ENCODE results near the gene HDAC4.

Gene HDAC4

DNA sequence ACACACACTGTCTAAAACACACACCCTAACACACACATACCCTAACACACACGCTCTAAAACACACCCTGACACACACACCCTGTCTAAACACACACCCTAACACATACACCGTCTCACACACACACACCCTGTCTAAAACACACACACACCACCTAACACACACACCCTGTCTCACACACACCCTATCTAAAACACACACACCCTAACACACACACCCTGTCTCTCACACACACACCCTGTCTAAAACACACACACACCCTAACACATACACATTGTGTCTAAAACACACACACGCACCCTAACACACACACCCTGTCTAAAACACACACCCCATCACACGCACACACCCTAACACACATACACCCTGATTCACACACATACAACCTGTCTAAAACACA, 54.1 kb downstream of the HDAC4 start:
- Histone ChIP-seq H3K4me1 (ENCODE audit: control insufficient read depth, insufficient read depth, low read length) (no peaks in the 10 kb centered on the region), H3K9me3 (replicated peaks; ENCODE audit: low read length) (no peaks in the 10 kb centered on the region), H3K36me3 (ENCODE audit: insufficient read depth, low read length) (peaks cover 3% of the 10 kb centered on the region)

DNA sequence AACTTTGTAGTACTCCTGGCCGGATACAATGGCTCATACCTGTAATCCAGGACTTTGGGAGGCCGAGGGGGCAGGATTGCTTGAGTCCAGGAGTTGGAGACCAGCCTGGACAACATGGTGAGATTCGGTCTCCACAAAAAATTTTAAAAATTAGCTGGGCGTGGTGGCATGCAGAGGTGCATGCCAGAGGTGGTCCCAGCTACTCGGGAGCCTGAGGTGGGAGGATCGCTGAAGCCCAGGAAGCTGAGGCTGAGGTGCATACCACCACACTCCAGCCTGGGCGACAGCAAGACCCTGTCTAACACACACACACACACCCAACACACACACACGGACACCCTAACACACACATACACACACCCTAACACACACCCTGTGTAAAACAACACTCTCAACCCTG, 55.6 kb downstream of the HDAC4 start:
- H3K4me1 ChIP-seq (ENCODE audit: control insufficient read depth, insufficient read depth, low read length): no peaks in the 10 kb centered on the region
- no peak overlapping the region for H3K4me3 ChIP-seq (ENCODE audit: low read length)
- H3K9me3 ChIP-seq (replicated peaks; ENCODE audit: low read length): no peaks in the 10 kb centered on the region
- H3K9ac ChIP-seq (ENCODE audit: low read depth, low read length): no peak overlapping the region
- H3K36me3 ChIP-seq (ENCODE audit: insufficient read depth, low read length): peaks cover 3% of the 10 kb centered on the region
- H3K4me2 ChIP-seq (ENCODE audit: low read length): no peak overlapping the region
- H3K27me3 ChIP-seq (ENCODE audit: control insufficient read depth, insufficient read depth, low read length): no peaks in the 10 kb centered on the region

More for the DNA sequence above, 54.1 kb downstream of the HDAC4 start:
- no peak overlapping the region for H3K4me2 ChIP-seq (ENCODE audit: low read length)
- H3K27me3 ChIP-seq (ENCODE audit: control insufficient read depth, insufficient read depth, low read length): no peaks in the 10 kb centered on the region
- no peak overlapping the region for H3K4me3 ChIP-seq (ENCODE audit: low read length)
- no peak overlapping the region for H3K9ac ChIP-seq (ENCODE audit: low read depth, low read length)

DNA sequence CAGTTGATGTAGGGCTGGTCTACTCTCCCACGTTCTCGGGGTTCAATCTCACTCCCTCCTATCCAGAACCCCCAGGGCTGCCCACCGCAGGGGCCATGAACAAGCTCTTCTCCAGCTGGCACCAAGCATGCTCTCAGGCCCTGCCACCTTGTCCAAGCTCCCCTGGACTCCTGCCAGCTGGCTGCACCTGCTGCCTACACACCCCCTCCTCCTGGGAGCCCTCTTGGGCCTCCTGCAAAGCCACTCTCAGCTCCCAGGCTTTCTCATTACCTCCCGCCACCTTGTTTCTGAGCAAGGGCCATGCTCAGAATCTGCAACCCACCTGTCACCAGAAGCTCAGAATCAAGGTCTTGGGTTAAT, 56.0 kb downstream of the HDAC4 start:
- Histone ChIP-seq H3K9ac (ENCODE audit: low read depth, low read length) (no peak overlapping the region), H3K9me3 (replicated peaks; ENCODE audit: low read length) (no peaks in the 10 kb centered on the region), H3K36me3 (ENCODE audit: insufficient read depth, low read length) (peaks cover 3% of the 10 kb centered on the region), H3K4me1 (ENCODE audit: control insufficient read depth, insufficient read depth, low read length) (no peaks in the 10 kb centered on the region), H3K4me3 (ENCODE audit: low read length) (no peak overlapping the region), H3K27me3 (ENCODE audit: control insufficient read depth, insufficient read depth, low read length) (no peaks in the 10 kb centered on the region), H3K4me2 (ENCODE audit: low read length) (no peak overlapping the region)

DNA sequence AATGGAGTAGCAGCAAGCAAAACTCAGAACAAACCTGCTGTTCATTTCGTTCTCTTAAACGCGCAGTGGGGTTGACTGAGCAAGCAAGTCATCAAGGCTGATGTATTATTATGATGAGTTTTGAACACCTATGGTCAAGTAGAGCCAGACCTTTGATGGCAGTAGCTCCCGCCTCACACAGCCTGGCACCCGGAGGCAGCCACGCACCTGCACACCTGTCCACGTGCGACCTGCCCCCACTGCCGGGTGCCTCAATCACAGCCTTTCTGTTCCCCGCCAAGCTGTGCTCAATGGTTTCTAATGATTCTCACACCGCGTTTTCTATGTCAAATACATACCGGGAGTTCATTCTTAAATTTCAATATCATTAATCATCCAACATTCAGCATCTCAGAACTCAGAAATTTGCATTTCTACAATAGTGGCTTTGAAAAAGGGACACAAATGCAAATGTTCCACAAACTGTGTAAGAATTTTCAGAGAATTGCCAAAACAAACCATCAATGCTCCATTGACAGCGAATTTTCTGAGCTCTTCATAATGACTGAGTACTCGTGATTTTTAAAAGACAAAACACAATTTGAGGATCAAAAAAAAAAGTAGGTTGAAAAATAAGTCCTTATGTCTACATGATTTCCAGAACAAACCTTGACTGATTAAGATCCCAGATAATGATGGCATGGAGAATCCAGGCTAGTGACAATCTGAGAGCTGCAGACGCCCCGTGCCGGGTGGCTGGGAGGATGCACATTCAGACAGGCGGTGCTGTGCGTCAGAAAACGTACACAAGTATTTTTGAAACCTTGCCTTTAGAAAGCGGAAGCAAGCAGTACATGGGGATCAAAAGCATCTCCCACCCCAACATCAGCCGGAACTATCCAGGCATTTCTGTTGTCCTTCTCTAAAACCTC, 56.6 kb downstream of the HDAC4 start:
- Histone ChIP-seq H3K9me3 (replicated peaks; ENCODE audit: low read length) (no peaks in the 10 kb centered on the region), H3K27me3 (ENCODE audit: control insufficient read depth, insufficient read depth, low read length) (no peaks in the 10 kb centered on the region), H3K4me2 (ENCODE audit: low read length) (no peak overlapping the region), H3K36me3 (ENCODE audit: insufficient read depth, low read length) (no peaks in the 10 kb centered on the region), H3K4me1 (ENCODE audit: control insufficient read depth, insufficient read depth, low read length) (no peaks in the 10 kb centered on the region), H3K9ac (ENCODE audit: low read depth, low read length) (no peak overlapping the region), H3K4me3 (ENCODE audit: low read length) (no peak overlapping the region)

DNA sequence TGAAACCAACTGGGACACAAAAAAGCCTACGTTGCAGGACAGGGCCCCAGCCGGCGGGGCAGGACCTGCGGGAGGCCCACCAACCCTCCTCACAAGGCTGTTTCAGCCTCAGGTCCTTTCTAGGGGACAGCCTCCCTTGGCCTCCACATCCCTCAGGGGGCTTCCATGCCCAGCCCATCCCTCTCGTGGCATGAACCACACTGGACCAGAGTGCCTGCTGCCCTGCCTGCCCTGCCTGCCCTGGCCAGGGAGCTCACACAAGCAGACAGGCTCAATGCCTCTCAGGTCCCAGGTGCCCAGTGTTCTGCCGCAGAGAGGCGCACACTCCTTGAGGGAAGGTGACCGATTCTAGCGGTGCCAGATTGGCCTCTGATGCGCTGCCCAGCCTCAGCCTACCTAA, 57.4 kb downstream of the HDAC4 start:
- Histone ChIP-seq H3K4me2 (ENCODE audit: low read length) (no peak overlapping the region), H3K9me3 (replicated peaks; ENCODE audit: low read length) (no peaks in the 10 kb centered on the region), H3K36me3 (ENCODE audit: insufficient read depth, low read length) (no peaks in the 10 kb centered on the region), H3K4me1 (ENCODE audit: control insufficient read depth, insufficient read depth, low read length) (no peaks in the 10 kb centered on the region), H3K27me3 (ENCODE audit: control insufficient read depth, insufficient read depth, low read length) (no peaks in the 10 kb centered on the region), H3K9ac (ENCODE audit: low read depth, low read length) (no peak overlapping the region), H3K4me3 (ENCODE audit: low read length) (no peak overlapping the region)

DNA sequence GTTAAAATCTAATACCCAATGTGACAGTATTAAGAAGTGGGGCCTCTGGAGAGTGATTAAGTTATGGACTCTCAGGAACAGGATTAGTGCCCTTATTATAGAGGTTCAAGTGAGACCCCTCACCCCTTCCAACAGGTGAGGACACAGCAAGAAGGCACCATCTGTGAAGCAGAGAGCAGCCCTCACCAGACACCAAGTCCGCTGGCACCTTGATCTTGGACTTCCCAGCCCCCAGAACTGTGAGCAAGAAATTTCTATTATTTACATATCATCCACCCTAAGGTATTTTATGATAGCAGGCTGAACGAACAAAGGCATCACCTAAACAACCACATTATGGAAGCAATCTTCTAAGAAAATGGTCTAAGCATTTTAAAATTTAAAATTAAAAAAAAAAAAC, 59.0 kb downstream of the HDAC4 start:
- Histone ChIP-seq H3K4me3 (ENCODE audit: low read length) (no peak overlapping the region), H3K9me3 (replicated peaks; ENCODE audit: low read length) (no peaks in the 10 kb centered on the region), H3K9ac (ENCODE audit: low read depth, low read length) (no peak overlapping the region), H3K27me3 (ENCODE audit: control insufficient read depth, insufficient read depth, low read length) (no peaks in the 10 kb centered on the region), H3K4me1 (ENCODE audit: control insufficient read depth, insufficient read depth, low read length) (no peaks in the 10 kb centered on the region), H3K4me2 (ENCODE audit: low read length) (no peak overlapping the region), H3K36me3 (ENCODE audit: insufficient read depth, low read length) (no peaks in the 10 kb centered on the region)

DNA sequence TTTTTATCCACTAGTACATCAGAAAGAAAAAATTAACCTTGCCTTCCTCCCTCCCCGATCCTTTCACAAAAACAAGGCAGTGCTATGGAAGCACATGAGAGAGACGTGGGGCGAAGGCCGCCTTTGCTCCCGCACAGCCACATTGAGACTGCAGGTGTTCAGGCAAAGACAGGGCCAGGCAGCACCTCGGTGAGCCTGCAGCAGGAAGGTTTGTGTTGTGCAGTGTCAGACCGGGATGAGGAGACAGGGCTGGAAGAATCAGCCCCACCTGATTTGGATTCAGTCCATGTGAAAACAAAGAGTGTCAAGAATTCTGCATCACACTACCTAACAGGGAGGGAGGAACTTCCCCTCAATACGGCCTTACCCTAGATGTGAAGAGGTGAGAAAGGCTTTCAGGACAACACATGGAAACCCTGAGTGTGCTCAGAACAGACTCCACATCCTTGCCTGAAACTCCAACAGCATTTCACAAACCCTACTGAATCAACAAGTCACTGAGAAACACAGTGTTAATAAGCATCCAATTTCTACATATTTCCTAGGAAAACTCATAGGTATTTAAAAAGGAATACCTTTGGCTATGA, 59.6 kb downstream of the HDAC4 start:
- H3K9me3 ChIP-seq (replicated peaks; ENCODE audit: low read length): no peaks in the 10 kb centered on the region
- no peaks in the 10 kb centered on the region for H3K27me3 ChIP-seq (ENCODE audit: control insufficient read depth, insufficient read depth, low read length)
- H3K36me3 ChIP-seq (ENCODE audit: insufficient read depth, low read length): no peaks in the 10 kb centered on the region
- no peaks in the 10 kb centered on the region for H3K4me1 ChIP-seq (ENCODE audit: control insufficient read depth, insufficient read depth, low read length)
- H3K4me2 ChIP-seq (ENCODE audit: low read length): no peak overlapping the region
- H3K9ac ChIP-seq (ENCODE audit: low read depth, low read length): no peak overlapping the region
- no peak overlapping the region for H3K4me3 ChIP-seq (ENCODE audit: low read length)

DNA sequence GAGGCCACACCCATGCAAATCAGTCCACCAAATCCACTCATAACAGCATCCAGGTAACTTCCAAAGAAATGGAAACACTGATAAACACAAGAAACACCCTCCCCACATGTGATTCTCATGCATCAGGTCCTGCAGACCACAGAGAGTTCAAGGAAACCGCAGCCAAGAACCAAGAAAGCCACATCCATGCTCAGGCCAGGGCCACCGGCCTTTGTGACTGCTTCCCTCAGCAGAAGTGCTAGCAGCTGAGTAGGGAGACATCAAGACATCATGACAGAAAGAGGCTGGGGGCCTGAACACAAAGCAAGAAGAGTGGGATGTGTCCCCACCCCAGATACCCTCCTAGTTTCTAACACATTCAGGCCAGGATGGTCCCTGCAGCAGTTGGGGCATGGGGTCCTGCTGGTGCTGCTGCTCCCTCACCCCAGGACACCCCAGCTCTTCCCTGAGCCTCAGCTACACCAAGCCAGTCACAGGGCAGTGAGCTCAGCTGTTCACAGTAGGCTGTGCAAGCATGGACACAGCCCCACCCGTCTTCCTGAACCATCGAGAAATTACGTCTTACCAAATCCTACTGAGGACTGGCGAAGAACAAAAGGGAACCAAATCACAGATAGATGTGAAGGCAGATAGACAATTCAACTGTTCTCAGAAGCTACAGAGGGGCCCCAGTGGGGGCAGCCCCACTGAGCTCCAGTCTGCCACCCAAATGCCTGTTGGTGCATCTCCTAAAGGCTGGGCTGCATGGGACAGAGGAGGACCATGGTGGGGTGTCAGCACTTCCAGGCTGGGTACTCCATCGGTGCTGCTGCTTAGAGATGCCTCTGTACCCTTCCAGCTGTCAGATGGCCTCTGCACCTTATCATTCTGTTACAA, 60.9 kb downstream of the HDAC4 start:
- no peak overlapping the region for H3K9ac ChIP-seq (ENCODE audit: low read depth, low read length)
- no peaks in the 10 kb centered on the region for H3K4me1 ChIP-seq (ENCODE audit: control insufficient read depth, insufficient read depth, low read length)
- H3K4me3 ChIP-seq (ENCODE audit: low read length): no peak overlapping the region

DNA sequence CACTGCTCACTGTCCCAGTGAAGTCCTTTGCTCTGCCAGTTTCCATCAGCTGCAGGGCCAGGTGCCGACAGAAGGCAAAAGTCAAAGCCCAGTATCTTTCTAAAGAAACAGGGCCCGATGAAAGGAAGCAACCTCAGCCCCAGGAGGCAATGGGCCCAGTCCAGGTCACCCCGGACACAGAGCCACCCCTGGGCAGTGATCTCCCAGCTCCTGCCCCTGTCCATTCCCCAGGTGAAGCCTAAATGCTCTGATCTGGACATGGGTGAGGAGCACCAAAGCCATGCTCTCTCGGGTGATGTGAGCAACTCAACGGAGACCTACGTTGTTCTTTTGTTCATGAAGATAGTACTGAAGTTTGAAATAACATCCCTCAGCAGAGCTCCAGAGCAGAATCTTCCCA, 61.6 kb downstream of the HDAC4 start:
- Histone ChIP-seq H3K27me3 (ENCODE audit: control insufficient read depth, insufficient read depth, low read length) (no peaks in the 10 kb centered on the region), H3K4me3 (ENCODE audit: low read length) (no peak overlapping the region), H3K36me3 (ENCODE audit: insufficient read depth, low read length) (no peaks in the 10 kb centered on the region), H3K4me2 (ENCODE audit: low read length) (no peak overlapping the region), H3K9me3 (replicated peaks; ENCODE audit: low read length) (no peaks in the 10 kb centered on the region), H3K4me1 (ENCODE audit: control insufficient read depth, insufficient read depth, low read length) (no peaks in the 10 kb centered on the region), H3K9ac (ENCODE audit: low read depth, low read length) (no peak overlapping the region)

More for the DNA sequence above, 60.9 kb downstream of the HDAC4 start:
- Histone ChIP-seq H3K9me3 (replicated peaks; ENCODE audit: low read length) (no peaks in the 10 kb centered on the region), H3K4me2 (ENCODE audit: low read length) (no peak overlapping the region), H3K36me3 (ENCODE audit: insufficient read depth, low read length) (no peaks in the 10 kb centered on the region), H3K27me3 (ENCODE audit: control insufficient read depth, insufficient read depth, low read length) (no peaks in the 10 kb centered on the region)

DNA sequence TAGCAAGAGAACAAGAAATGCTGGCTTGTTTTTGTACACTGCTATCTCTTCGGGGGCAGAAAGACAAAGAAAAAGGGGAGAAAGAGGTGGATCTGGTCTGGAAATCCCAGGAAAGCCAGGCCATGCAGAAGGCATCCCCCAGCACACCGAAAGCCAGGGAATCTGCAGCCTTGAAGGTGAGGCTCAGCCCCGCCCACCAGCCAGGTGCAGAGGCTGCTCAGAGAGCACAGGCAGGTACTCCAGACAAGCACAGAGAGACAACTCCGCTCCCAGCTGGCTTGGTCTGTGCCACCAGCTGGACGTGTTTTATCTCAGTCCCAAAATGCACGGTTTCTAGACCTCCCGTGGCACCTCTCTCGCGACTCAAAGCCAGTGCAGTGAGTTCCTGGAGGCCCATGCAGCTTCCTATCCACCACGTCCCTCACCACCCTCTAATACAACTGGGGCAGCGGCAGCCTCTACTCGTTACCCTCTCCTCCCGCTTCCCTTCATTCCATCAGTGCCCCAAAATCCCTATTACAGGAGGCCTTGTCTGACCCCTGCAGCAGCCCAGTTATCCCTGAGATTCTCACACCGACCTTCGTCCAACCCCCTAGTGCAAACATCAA, 62.8 kb downstream of the HDAC4 start:
- Histone ChIP-seq H3K4me1 (ENCODE audit: control insufficient read depth, insufficient read depth, low read length) (no peaks in the 10 kb centered on the region), H3K9ac (ENCODE audit: low read depth, low read length) (no peak overlapping the region), H3K4me3 (ENCODE audit: low read length) (no peak overlapping the region), H3K27me3 (ENCODE audit: control insufficient read depth, insufficient read depth, low read length) (no peaks in the 10 kb centered on the region), H3K36me3 (ENCODE audit: insufficient read depth, low read length) (no peaks in the 10 kb centered on the region), H3K9me3 (replicated peaks; ENCODE audit: low read length) (no peaks in the 10 kb centered on the region), H3K4me2 (ENCODE audit: low read length) (no peak overlapping the region)

Data from skeletal muscle satellite cell (primary cell).